NCI-H524 (cell line): ENCODE data around the gene WDCP.
"Not testable (repeated sequence)": the region's sequence is repeated elsewhere in the genome, so short reads cannot be mapped to it uniquely, and the experiment has no call there.

Experiments
- DNase-seq, 2 experiments: peaks; one replicate each; lab custom pipeline; 2025; lab: John Stamatoyannopoulos, UW

Gene WDCP

GRCh38 chr2:24021122-24021998 is 25.8 kb downstream of the WDCP start:
- DNase-seq: no peak

- DNase-seq: no peak
Observed at GRCh38 chr2:24020244-24020643, 26.9 kb downstream of the WDCP start.

- DNase-seq: no peak
Observed at GRCh38 chr2:24019729-24020128, 27.5 kb downstream of the WDCP start.

- DNase-seq: no peak
Observed at GRCh38 chr2:24018241-24018640, 28.9 kb downstream of the WDCP start.

- DNase-seq: no peak
Observed at GRCh38 chr2:24017711-24018110, 29.5 kb downstream of the WDCP start.

GRCh38 chr2:24016853-24017703 is 30.1 kb downstream of the WDCP start:
- no peak for DNase-seq

- DNase-seq: no peak
Observed at GRCh38 chr2:24016376-24016761, 30.8 kb downstream of the WDCP start.

- no peak for DNase-seq
Observed at GRCh38 chr2:24015562-24016375, 31.4 kb downstream of the WDCP start.

GRCh38 chr2:24014902-24015301 is 32.3 kb downstream of the WDCP start:
- not testable (repeated sequence) for DNase-seq

GRCh38 chr2:24012521-24013188 is 34.5 kb downstream of the WDCP start:
- no peak for DNase-seq

- DNase-seq: no peak
Observed at GRCh38 chr2:24011250-24012104, 35.7 kb downstream of the WDCP start.

- no peak for DNase-seq
Observed at GRCh38 chr2:24010477-24011249, 36.5 kb downstream of the WDCP start.

- DNase-seq: no peak
Observed at GRCh38 chr2:24009680-24010476, 37.3 kb downstream of the WDCP start, which contains the start of gene MFSD2B. MFSD2B (plus strand) TSS chr2:24010085; CDS start chr2:24010097, 12 bp downstream.

- no peak for DNase-seq
Observed at GRCh38 chr2:24009367-24009679, 37.9 kb downstream of the WDCP start.

- no peak for DNase-seq
Observed at GRCh38 chr2:24008672-24009366, 38.4 kb downstream of the WDCP start.

GRCh38 chr2:24007693-24008092 is 39.5 kb downstream of the WDCP start:
- DNase-seq: no peak

- no peak for DNase-seq
Observed at GRCh38 chr2:23994567-23994966, 52.6 kb downstream of the WDCP start.

- DNase-seq: no peak
Observed at GRCh38 chr2:23993736-23994269, 53.4 kb downstream of the WDCP start.
